Neuronal stem cell (in vitro differentiated cells): ENCODE measurements around the gene WNT16. TPM values are rescaled to one million over a fixed set of nuclear protein-coding genes. Genes with fewer than 3 reads are reported as not detected.
A peak's percentile ranks its signal among the peaks of the same experiment; 100 is the strongest.

Source experiments
- DNase-seq: peaks from one replicate; pipeline ENCODE4 v3.0.0-alpha.2; 2013; ENCODE audit warnings: low spot score
- H2AFZ ChIP-seq: one replicate; pipeline ENCODE4 v1.6.1; 2013; ENCODE audit warnings: mild to moderate bottlenecking, low read length, inconsistent platforms
- H2AK5ac ChIP-seq: 2 replicates; pipeline ENCODE4 v1.6.1; 2013; ENCODE audit warnings: low read depth, mild to moderate bottlenecking, inconsistent platforms, low read length, moderate library complexity, mixed read lengths
- H2BK120ac ChIP-seq: 2 replicates; pipeline ENCODE4 v1.6.1; 2013; ENCODE audit warnings: low read depth, mild to moderate bottlenecking, inconsistent platforms, low read length, moderate library complexity, mixed read lengths
- H2BK12ac ChIP-seq: one replicate; pipeline ENCODE4 v1.6.1; 2013; ENCODE audit warnings: low read length, inconsistent platforms
- H2BK15ac ChIP-seq: 2 replicates; pipeline ENCODE4 v1.6.1; 2013; ENCODE audit warnings: mild to moderate bottlenecking, low read length, inconsistent platforms, mixed read lengths
- H2BK5ac ChIP-seq: one replicate; pipeline ENCODE4 v1.6.1; 2013; ENCODE audit warnings: inconsistent platforms, mild to moderate bottlenecking, low read length, moderate library complexity
- H3K14ac ChIP-seq: one replicate; pipeline ENCODE4 v1.6.1; 2013; ENCODE audit warnings: low read length, inconsistent platforms
- H3K18ac ChIP-seq: 2 replicates; pipeline ENCODE4 v1.6.1; 2013; ENCODE audit warnings: low read length, inconsistent platforms
- H3K23ac ChIP-seq: 2 replicates; pipeline ENCODE4 v1.6.1; 2013; ENCODE audit warnings: low read depth, mild to moderate bottlenecking, mixed read lengths, low read length, inconsistent platforms; ENCODE audit not compliant: poor library complexity
- H3K27ac ChIP-seq: replicated peaks from 3 replicates; pipeline ENCODE4 v1.5.1; 2013; ENCODE audit warnings: low read length, inconsistent platforms
- H3K27me3 ChIP-seq, 3 experiments: 2 replicates each; pipeline ENCODE4 v1.6.1; 2013; ENCODE audit warnings: low read length in 3 of 3, mild to moderate bottlenecking in 2 of 3, inconsistent platforms in 1 of 3, low read depth in 1 of 3, mixed read lengths in 1 of 3, moderate library complexity in 1 of 3; ENCODE audit not compliant: control insufficient read depth in 3 of 3, insufficient read depth in 3 of 3
- H3K36me3 ChIP-seq, 2 donors: replicated peaks in 1 of 2; 2 replicates each; pipeline ENCODE4 v1.6.1; 2013; ENCODE audit warnings: low read length in 2 of 2; ENCODE audit not compliant: control insufficient read depth in 2 of 2, insufficient read depth in 2 of 2
- H3K4ac ChIP-seq: 2 replicates; pipeline ENCODE4 v1.6.1; 2013; ENCODE audit warnings: inconsistent platforms, mild to moderate bottlenecking, low read length, moderate library complexity
- H3K4me1 ChIP-seq, 2 donors: 1 replicate in 1 of 2; 2 replicates in 1 of 2; pipeline ENCODE4 v1.6.1; 2013; ENCODE audit warnings: low read length in 2 of 2, low read depth in 1 of 2; ENCODE audit not compliant: control insufficient read depth in 2 of 2, insufficient read depth in 1 of 2
- H3K4me2 ChIP-seq: one replicate; pipeline ENCODE4 v1.6.1; 2013; ENCODE audit warnings: mild to moderate bottlenecking, low read length, inconsistent platforms; ENCODE audit not compliant: insufficient read depth, poor library complexity, severe bottlenecking
- H3K4me3 ChIP-seq, 2 donors: 2 replicates each; pipeline ENCODE4 v1.5.1; 2013; ENCODE audit warnings: low read length in 2 of 2, mild to moderate bottlenecking in 2 of 2, inconsistent platforms in 1 of 2, moderate library complexity in 1 of 2
- H3K79me1 ChIP-seq: one replicate; pipeline ENCODE4 v1.6.1; 2013; ENCODE audit warnings: low read depth, mild to moderate bottlenecking, inconsistent platforms, low read length, moderate library complexity
- H3K9ac ChIP-seq: one replicate; pipeline ENCODE4 v1.6.1; 2013; ENCODE audit warnings: mild to moderate bottlenecking, low read depth, low read length, inconsistent platforms; ENCODE audit not compliant: poor library complexity
- H3K9me3 ChIP-seq, 2 donors: replicated peaks in 1 of 2; 2 replicates each; pipeline versions ENCODE3 to v1.6.1; 2013; ENCODE audit warnings: low read length in 2 of 2, mild to moderate bottlenecking in 2 of 2, inconsistent platforms in 1 of 2, low read depth in 1 of 2, mixed read lengths in 1 of 2, moderate library complexity in 1 of 2; ENCODE audit not compliant: control insufficient read depth in 2 of 2, insufficient read depth in 1 of 2
- H4K8ac ChIP-seq: one replicate; pipeline ENCODE4 v1.6.1; 2013; ENCODE audit warnings: low read depth, mild to moderate bottlenecking, inconsistent platforms, low read length, moderate library complexity
- H4K91ac ChIP-seq: one replicate; pipeline ENCODE4 v1.6.1; 2013; ENCODE audit warnings: low read length, low read depth, mild to moderate bottlenecking, inconsistent platforms; ENCODE audit not compliant: poor library complexity
- WGBS, 2 donors: extraction: QIAGEN DNeasy Blood & Tissue Kit; methylation state at CpG; one replicate each; pipeline ENCODE4 v1.1.7; 2013; ENCODE audit warnings: missing lambda C conversion rate in 2 of 2, mixed read lengths in 1 of 2; ENCODE audit not compliant: insufficient read length in 2 of 2, insufficient replicate concordance in 1 of 2; ENCODE audit errors: extremely low coverage in 2 of 2; 5-methylcytosine and 5-hydroxymethylcytosine counted together
- polyA plus RNA-seq, 2 experiments: library from polyadenylated mRNA; stranded (reverse); fragments of 200-250 nt; gene quantifications; one replicate each; pipeline ENCODE4 v1.2.3, GENCODE V29; 2013

Gene WNT16, protein sequence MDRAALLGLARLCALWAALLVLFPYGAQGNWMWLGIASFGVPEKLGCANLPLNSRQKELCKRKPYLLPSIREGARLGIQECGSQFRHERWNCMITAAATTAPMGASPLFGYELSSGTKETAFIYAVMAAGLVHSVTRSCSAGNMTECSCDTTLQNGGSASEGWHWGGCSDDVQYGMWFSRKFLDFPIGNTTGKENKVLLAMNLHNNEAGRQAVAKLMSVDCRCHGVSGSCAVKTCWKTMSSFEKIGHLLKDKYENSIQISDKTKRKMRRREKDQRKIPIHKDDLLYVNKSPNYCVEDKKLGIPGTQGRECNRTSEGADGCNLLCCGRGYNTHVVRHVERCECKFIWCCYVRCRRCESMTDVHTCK
- polyA plus RNA-seq (2013, experiment 1 of 2) = 0.04 TPM
- polyA plus RNA-seq (2013, experiment 2 of 2) = 0.06 TPM

DNA sequence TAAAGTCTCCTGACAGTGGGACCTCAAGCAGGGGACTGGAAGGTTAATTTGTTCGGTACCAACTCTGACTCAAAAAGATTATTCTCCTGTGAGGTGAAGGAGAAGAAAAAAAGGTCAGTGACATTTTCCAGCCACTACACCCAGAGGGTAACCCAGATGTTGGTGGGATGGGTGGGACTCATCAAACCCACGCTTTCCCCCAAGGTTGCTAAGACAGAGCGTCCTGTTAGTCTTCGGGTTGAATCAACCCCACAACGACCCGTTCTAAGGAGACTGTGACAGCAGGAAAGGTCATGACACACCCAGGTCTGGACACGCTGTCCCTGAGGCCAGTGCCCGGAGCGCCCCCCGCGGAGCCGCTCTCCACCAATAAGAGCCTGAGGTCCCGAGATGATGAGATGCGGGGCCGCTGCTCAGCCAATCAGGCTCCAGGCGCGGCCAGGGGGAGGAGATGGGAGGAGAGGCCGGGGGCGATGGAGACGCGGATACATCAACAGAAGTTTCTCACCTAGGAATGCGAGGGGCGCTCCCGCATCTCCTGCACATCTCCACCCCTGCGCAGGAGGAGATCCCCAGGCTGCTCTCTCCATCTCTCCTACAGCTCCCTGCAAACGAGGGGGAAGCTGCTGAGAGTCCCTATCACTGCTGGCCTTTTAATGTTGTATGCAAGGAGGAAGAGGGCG lies at the start of gene WNT16:
TSS of gene WNT16 (plus strand) at position 493 of the 683 bp plus-strand sequence. CDS start 293 bp downstream, outside the sequence.
- peaks cover 0 to 5% of the 10 kb centered on the region in 2 donors for H3K9me3 ChIP-seq
- no peak within 1 kb of the TSS for H3K27ac ChIP-seq
- peaks cover 5 to 7% of the 10 kb centered on the region in 2 donors for H3K4me1 ChIP-seq
- no peak within 1 kb of the TSS for H3K14ac ChIP-seq
- H3K9ac ChIP-seq = no peak within 1 kb of the TSS
- peak within 1 kb of the TSS; percentile 82 for H3K4me2 ChIP-seq
- no peak within 1 kb of the TSS for H2BK5ac ChIP-seq
- H3K4me3 ChIP-seq = peak within 1 kb of the TSS; percentile 43 to 76
- H3K18ac ChIP-seq = peak within 1 kb of the TSS; percentile 38
- H4K8ac ChIP-seq = no peak within 1 kb of the TSS
- peak within 1 kb of the TSS; percentile 72 for H2AFZ ChIP-seq
- no CpG with 5 or more reads among the region's 27 CpGs for WGBS, 2 donors
- peaks cover 4 to 63% (median 29%) of the 10 kb centered on the region in 3 experiments for H3K27me3 ChIP-seq
- no peaks in the 10 kb centered on the region for H3K79me1 ChIP-seq
- peak; percentile 31 for DNase-seq
- H4K91ac ChIP-seq = no peak within 1 kb of the TSS
- H2BK15ac ChIP-seq = no peak within 1 kb of the TSS
- no peak within 1 kb of the TSS for H2BK12ac ChIP-seq
- no peak within 1 kb of the TSS for H2AK5ac ChIP-seq
- H2BK120ac ChIP-seq = no peak within 1 kb of the TSS
- peak within 1 kb of the TSS; percentile 32 for H3K23ac ChIP-seq
- no peak within 1 kb of the TSS for H3K4ac ChIP-seq
- H3K36me3 ChIP-seq = no peaks in the 10 kb centered on the region

DNA sequence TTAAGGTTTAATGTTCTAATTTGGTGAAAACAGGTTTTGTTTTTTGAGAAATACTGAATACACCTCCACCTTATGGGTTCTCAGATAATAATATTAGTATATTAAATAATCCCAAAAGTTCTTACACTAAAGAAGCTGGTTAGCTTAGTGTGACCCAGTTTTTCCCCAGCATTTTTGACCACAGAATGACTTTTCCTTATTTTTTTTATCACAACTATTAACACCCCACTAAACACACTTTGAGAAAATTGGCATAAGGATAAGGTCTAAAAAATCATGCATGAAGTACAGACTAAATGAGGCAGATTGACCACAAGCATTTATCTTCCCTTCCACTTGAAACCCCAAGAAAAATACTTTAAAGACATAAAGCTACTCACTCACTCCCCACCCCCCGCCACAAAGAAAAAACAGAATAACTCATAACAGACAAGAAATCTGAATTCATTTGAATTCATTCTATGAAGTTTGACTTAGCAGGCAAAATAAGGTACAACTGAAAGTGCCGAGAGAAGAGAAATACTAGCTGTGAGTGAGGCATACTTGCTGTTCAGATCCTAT lies 49.7 kb upstream of the WNT16 start:
- H4K8ac ChIP-seq = no peak overlapping the region
- H3K4me2 ChIP-seq = no peak overlapping the region
- no peak overlapping the region for H4K91ac ChIP-seq
- no peak overlapping the region for H2BK12ac ChIP-seq
- H3K9me3 ChIP-seq = no peaks in the 10 kb centered on the region
- DNase-seq = no peak
- peaks cover 0 to 4% (median 0%) of the 10 kb centered on the region in 3 experiments for H3K27me3 ChIP-seq
- no peaks in the 10 kb centered on the region for H3K4me1 ChIP-seq
- H3K79me1 ChIP-seq = no peaks in the 10 kb centered on the region
- no peak overlapping the region for H2BK5ac ChIP-seq
- no peak overlapping the region for H3K18ac ChIP-seq
- H3K4ac ChIP-seq = no peak overlapping the region
- WGBS, 2 donors = no CpG with 5 or more reads among the region's 2 CpGs
- no peak overlapping the region for H3K14ac ChIP-seq
- H2AFZ ChIP-seq = no peak overlapping the region
- no peak overlapping the region for H3K9ac ChIP-seq
- no peak overlapping the region for H2AK5ac ChIP-seq
- no peaks in the 10 kb centered on the region for H3K36me3 ChIP-seq
- H2BK120ac ChIP-seq = no peak overlapping the region
- no peak overlapping the region for H3K4me3 ChIP-seq
- no peak overlapping the region for H2BK15ac ChIP-seq
- H3K23ac ChIP-seq = no peak overlapping the region
- no peak overlapping the region for H3K27ac ChIP-seq

DNA sequence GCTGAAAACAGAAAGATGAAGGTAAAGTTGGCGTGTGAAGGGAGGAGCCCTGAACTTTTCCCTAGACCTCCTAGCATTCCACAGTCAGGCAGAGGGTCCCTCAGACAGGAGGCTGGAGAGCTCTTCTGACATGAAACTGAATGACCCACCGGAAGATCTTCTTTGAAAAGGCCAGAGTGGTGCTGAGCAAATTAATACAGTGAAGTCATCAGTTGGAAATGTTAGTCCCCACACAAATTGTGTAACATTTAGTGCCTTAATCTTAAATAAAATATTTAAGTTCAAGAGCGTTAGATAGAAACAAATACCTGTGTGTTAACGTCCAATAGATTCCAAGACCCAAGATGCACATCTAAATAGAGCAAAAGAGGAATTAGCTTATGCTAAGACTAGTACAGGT lies 49.0 kb upstream of the WNT16 start:
- H3K14ac ChIP-seq = no peak overlapping the region
- no peak overlapping the region for H2BK15ac ChIP-seq
- H3K4me1 ChIP-seq = no peaks in the 10 kb centered on the region
- H4K8ac ChIP-seq = no peak overlapping the region
- H2BK120ac ChIP-seq = no peak overlapping the region
- no peak overlapping the region for H3K4ac ChIP-seq
- no peak overlapping the region for H3K4me2 ChIP-seq
- H3K79me1 ChIP-seq = no peaks in the 10 kb centered on the region
- no peak overlapping the region for H3K9ac ChIP-seq
- H3K27me3 ChIP-seq = peaks cover 0 to 4% (median 0%) of the 10 kb centered on the region in 3 experiments
- no peak overlapping the region for H3K4me3 ChIP-seq
- H3K18ac ChIP-seq = no peak overlapping the region
- DNase-seq = no peak
- no peak overlapping the region for H2BK5ac ChIP-seq
- H2BK12ac ChIP-seq = no peak overlapping the region
- H3K36me3 ChIP-seq = no peaks in the 10 kb centered on the region
- no CpG with 5 or more reads among the region's 4 CpGs for WGBS, 2 donors
- no peaks in the 10 kb centered on the region for H3K9me3 ChIP-seq
- H2AFZ ChIP-seq = no peak overlapping the region
- H3K27ac ChIP-seq = no peak overlapping the region
- no peak overlapping the region for H2AK5ac ChIP-seq
- H4K91ac ChIP-seq = no peak overlapping the region
- H3K23ac ChIP-seq = no peak overlapping the region

DNA sequence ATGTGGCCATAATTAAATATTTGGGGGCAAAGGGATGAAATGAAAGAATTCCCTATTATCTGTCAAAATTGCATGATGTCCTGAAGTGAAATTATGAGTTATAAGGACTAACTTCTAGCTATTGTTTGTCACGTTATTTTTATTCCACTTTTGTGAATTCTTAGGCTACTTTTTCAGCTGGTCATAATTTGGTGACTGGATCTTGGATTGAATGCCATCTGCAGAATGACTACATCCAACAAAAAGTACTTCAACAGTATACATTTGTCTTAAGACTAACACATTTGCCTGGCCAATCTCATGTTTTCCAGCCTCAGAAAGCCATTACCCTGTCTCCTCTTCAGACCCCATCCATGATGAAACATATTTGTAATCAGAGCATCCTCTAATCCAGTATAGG lies 48.1 kb upstream of the WNT16 start:
- Histone ChIP-seq H3K79me1 (no peaks in the 10 kb centered on the region), H3K18ac (no peak overlapping the region), H3K4me1 (no peaks in the 10 kb centered on the region), H2AK5ac (no peak overlapping the region), H2BK15ac (no peak overlapping the region), H3K9ac (no peak overlapping the region), H2BK120ac (no peak overlapping the region), H3K14ac (no peak overlapping the region), H3K36me3 (no peaks in the 10 kb centered on the region), H2AFZ (no peak overlapping the region), H2BK12ac (no peak overlapping the region), H4K8ac (no peak overlapping the region), H3K9me3 (peaks cover 0 to 2% of the 10 kb centered on the region in 2 donors), H3K23ac (no peak overlapping the region), H3K4ac (no peak overlapping the region), H3K4me2 (no peak overlapping the region), H3K27ac (no peak overlapping the region), H4K91ac (no peak overlapping the region), H2BK5ac (no peak overlapping the region), H3K27me3 (peaks cover 0 to 4% (median 0%) of the 10 kb centered on the region in 3 experiments), H3K4me3 (no peak overlapping the region)
- no CpG with 5 or more reads among the region's 1 CpG for WGBS, 2 donors
- DNase-seq = no peak
